CD4-positive, alpha-beta T cell treated with Interleukin-12 subunit alpha and Interleukin-12 subunit beta, for 1 hour (primary cell): ENCODE data around the gene ZNF571.
A peak's percentile ranks its signal among the peaks of the same experiment; 100 is the strongest.

Experiments used
- DNase-seq: peaks from one replicate; pipeline ENCODE4 v3.0.0-alpha.2; 2020

ZNF571 gene

DNA sequence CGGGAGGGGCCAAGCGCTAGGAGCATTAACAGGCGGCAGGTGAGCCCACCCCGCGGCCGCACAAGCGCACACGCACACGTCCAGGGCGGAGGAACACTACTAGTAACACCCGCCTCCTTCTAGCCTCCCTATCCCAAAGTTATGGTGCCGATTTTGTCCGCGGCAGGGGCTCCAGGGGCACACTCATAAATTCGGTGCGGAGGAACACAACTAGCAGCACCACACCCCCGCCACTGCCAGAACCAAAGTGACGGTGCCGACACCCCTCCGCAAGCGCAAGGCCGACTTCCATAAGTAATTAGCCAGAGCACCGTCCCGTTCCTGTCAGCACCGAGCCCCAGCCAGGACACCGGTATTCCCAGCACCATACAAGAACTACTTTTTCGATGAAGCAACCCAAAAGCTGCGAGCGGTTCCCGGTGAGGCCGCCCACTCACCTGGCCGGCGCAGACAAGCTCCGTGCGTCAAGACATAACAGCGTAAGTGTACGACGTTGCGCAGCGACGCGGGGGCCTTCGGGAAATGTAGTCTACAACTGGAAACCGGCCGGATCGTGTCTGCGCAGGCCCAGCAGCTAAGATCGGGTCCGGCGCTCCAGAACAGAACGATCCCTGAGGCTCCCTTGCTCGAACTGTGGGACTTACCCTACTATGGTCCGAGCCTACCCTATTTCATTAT is at the start of gene ZNF571, which contains the start of gene ZNF540:
Gene ZNF571 (minus strand): TSS at position 489 of the 678 bp plus-strand sequence. CDS start 8,116 bp downstream, outside the sequence.
Gene ZNF540 (plus strand): TSS at position 573 of the 678 bp plus-strand sequence. CDS start 3,572 bp downstream, outside the sequence.
- DNase-seq, result peak; percentile 94

DNA sequence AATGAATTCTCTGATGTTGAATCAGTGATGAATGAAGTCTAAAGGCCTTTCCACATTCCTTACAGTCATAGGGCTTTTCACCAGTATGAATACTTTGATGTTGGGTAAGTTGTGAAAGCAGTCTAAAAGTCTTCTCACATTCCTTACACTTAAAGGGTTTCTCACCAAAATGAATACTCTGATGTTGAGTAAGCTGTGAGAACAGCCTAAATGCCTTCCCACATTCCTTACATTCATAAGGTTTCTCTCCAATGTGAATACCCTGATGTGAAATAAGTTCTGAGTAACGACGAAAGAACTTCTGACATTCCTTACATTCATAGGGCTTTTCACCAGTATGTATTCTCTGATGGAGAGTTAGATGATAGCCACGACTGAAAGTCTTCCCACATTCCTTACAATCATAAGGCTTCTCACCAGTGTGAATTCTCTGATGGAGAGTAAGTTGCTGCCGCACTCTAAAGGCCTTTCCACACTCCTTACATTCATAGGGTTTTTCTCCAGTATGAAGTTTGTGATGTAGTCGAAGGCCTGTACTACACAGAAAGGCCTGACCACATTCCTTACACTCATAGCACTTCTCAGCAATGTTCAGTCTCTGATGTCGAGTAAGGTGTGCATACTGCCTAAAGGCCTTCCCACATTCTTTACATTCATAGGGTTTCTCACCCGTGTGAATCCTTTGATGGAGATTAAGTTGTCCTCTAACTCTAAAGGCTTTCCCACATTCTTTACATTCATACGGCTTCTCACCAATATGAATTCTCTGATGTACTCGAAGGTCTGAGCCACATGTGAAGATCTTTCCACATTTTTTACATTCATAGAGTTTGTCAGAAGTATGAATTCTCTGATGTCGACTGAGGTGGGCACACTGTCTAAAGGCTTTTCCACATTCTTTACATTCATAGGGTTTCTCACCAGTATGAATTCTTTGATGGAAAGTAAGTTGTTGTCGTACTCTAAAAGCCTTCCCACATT is 40.8 kb upstream of the ZNF571 start:
- no peak for DNase-seq

DNA sequence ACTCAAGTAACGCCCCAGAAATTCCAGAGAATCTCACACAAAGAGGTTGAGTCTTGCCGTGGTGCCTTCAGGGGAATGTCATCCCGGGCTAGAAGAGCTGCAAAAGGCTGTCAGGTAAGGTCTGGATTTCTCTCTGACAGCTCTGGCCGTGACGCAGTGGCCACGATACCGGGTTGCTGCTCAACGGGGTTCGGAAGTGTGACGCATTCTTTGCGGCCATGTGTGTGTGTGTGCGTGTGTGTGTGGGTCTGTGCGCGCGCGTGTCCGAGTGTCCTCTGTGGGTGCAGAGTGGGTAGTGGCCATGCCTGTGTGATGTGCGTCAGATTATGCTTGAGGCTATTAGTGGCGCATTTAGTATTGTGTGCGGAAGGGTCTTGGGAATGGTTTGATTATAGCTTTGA is 390 bp upstream of the ZNF571 start:
- DNase-seq, result peak; percentile 79

DNA sequence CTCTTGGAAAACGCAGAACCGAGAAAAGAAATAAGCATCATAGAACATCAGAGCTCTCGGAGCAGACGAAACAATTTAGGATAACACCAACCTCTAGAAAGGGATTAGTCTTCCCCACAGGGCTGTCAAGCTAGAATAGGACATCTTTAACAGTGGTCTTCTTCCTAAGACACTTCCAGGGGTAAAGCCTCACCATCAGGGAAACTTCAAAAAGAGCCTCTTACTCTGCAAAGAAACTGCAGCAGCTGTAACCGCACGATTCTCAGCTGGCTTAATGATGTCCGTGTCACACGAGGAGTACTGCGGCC is 642 bp downstream of the ZNF571 start:
- no peak for DNase-seq

DNA sequence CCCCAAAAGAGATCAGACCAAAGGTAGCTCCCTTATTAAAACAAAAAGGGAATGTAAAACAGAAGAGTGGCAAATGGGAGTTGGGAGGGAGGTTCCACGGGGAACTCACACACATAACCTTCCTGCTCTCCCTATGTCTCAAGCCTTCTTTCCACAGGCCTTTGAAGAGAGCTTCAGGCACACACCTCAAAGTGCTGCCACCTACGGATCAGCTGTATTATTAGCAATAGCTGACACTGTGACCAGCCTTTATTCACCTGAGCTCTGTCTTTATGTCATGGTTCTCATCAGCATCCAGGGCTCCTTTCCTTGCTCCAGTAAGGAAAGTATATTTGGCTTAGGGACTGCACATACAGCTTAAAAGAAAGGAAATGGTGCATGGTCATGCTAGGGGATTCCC is 11.3 kb downstream of the ZNF571 start:
- DNase-seq, result no peak

DNA sequence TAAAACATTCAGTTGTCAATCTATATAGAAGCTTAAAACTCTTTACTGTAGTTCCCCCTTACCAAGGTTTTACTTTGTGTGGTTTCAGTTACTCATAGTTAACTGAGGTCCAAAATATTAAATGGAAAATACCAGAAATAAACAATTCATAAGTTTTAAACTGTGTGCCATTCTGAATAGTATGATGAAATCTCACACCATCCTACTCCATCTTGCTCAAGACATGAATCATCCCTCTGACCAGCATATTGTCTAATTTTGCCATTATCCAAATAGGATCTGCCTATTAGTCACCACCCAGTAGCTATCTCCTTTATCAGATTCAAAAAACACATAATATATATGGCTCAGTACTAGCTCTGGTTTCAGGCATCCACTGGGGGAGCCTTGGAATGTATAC is 22.4 kb downstream of the ZNF571 start:
- no peak for DNase-seq

GRCh38 chr19:37565370-37565669 is 29.3 kb downstream of the ZNF571 start:
- no peak for DNase-seq

GRCh38 chr19:37564624-37565369 is 29.8 kb downstream of the ZNF571 start:
- DNase-seq, result no peak

- no peak for DNase-seq
Measured at GRCh38 chr19:37563518-37563917, 31.1 kb downstream of the ZNF571 start.

- DNase-seq, result peak; percentile 67
Measured at GRCh38 chr19:37551129-37551993, 43.2 kb downstream of the ZNF571 start.

DNA sequence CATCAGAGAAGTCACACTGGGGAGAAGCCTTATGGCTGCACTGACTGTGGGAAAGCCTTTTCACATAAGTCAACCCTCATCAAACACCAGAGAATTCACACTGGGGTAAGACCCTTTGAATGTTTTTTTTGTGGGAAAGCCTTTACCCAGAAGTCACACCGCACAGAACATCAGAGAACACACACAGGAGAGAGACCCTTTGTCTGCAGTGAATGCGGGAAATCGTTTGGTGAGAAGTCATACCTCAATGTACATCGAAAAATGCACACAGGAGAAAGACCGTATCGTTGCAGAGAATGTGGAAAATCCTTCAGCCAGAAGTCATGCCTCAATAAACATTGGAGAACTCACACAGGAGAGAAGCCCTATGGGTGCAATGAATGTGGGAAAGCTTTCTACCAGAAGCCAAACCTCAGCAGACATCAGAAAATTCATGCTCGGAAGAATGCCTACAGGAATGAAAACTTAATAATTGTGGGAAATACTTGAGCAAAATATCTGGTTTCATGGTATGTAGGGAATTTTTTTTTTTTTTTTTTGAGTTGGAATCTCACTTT is 57.1 kb downstream of the ZNF571 start:
- no peak for DNase-seq

DNA sequence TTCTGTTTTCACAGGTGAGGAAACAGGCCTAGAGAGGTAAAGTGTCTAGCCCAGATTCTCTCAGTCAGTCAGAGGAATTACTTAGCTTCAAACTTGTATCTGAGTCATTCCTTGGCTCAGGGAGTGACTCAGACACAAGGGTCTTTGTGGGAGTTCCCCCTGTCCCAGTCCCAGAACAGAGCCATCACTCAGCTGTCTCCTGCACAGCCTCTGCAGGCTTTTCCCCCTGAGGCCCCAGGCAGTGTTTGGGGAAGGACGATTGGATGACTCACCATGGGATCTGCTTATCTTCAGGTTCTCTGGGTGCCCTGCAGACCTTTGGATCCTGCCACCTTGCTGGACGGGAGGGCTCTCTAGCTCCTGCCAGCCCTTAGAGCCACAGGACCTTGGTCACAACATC is 74.7 kb downstream of the ZNF571 start:
- DNase-seq, result no peak
